NB4 (cell line): ENCODE measurements around the gene SCAPER.
"Not testable (repeated sequence)": the region's sequence is repeated elsewhere in the genome, so short reads cannot be mapped to it uniquely, and the experiment has no call there.

Experiments
- DNase-seq: peaks from one replicate; pipeline ENCODE4 v3.0.0; 2010; ENCODE audit warnings: low read depth
- H3K4me3 ChIP-seq: one replicate; pipeline ENCODE4 v1.5.1; 2011; ENCODE audit warnings: mild to moderate bottlenecking, low read depth, low read length, moderate library complexity
- MAX ChIP-seq: IDR thresholded peaks from 2 replicates; pipeline ENCODE4 v1.6.1; 2011; ENCODE audit warnings: low read depth, low read length
- MYC ChIP-seq: IDR thresholded peaks from 2 replicates; pipeline ENCODE4 v1.6.1; 2011; ENCODE audit warnings: low read depth, low read length
- POLR2A ChIP-seq: IDR thresholded peaks from 2 replicates; pipeline ENCODE4 v1.6.1; 2011; ENCODE audit warnings: mild to moderate bottlenecking; ENCODE audit not compliant: insufficient read length; ENCODE audit errors: extremely low read depth
- TF ChIP-seq, protein P1 (sequence below): IDR thresholded peaks from one replicate; pipeline ENCODE4 v1.5.1; 2012; ENCODE audit warnings: low read depth, low read length

The SCAPER gene

GRCh38 chr15:76823890-76824289, 81.2 kb downstream of the SCAPER start:
- TF ChIP-seq POLR2A: no peak
- TF ChIP-seq, protein P1, sequence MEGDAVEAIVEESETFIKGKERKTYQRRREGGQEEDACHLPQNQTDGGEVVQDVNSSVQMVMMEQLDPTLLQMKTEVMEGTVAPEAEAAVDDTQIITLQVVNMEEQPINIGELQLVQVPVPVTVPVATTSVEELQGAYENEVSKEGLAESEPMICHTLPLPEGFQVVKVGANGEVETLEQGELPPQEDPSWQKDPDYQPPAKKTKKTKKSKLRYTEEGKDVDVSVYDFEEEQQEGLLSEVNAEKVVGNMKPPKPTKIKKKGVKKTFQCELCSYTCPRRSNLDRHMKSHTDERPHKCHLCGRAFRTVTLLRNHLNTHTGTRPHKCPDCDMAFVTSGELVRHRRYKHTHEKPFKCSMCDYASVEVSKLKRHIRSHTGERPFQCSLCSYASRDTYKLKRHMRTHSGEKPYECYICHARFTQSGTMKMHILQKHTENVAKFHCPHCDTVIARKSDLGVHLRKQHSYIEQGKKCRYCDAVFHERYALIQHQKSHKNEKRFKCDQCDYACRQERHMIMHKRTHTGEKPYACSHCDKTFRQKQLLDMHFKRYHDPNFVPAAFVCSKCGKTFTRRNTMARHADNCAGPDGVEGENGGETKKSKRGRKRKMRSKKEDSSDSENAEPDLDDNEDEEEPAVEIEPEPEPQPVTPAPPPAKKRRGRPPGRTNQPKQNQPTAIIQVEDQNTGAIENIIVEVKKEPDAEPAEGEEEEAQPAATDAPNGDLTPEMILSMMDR: no peak
- no peak for TF ChIP-seq MAX
- TF ChIP-seq MYC: no peak
- no peak for DNase-seq
- H3K4me3 ChIP-seq: no peak overlapping the region

GRCh38 chr15:76823303-76823702, 81.8 kb downstream of the SCAPER start:
- TF ChIP-seq MAX: no peak
- TF ChIP-seq, protein P1: no peak
- TF ChIP-seq POLR2A: no peak
- no peak for TF ChIP-seq MYC
- DNase-seq: no peak
- no peak overlapping the region for H3K4me3 ChIP-seq

GRCh38 chr15:76818926-76819325, 86.2 kb downstream of the SCAPER start:
- not testable (repeated sequence) for DNase-seq, H3K4me3 ChIP-seq

DNA sequence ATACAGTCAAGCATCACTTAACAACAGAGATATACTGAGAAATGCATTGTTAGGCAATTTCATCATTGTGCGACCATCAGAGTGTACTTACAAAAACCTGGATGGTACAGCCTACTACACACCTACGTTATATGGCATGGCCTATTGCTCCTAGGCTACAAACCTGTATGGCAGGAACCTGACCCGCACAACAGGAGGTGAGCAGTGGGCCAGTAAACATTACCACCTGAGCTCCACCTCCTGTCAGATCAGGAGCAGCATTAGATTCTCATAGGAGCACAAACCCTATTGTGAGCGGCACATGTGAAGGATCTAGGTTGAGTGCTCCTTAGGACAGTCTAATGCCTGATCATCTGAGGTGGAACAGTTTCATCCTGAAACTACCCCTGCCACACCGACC, 89.7 kb downstream of the SCAPER start:
- H3K4me3 ChIP-seq: no peak overlapping the region
- no peak for DNase-seq
- TF ChIP-seq POLR2A: no peak
- TF ChIP-seq MAX: no peak
- TF ChIP-seq MYC: no peak
- TF ChIP-seq, protein P1: no peak

- TF ChIP-seq POLR2A (no peak), MYC (no peak), MAX (no peak)
- TF ChIP-seq, protein P1: no peak
- no peak overlapping the region for H3K4me3 ChIP-seq
- DNase-seq: no peak
Observed at GRCh38 chr15:76812381-76812780, 92.8 kb downstream of the SCAPER start.

GRCh38 chr15:76809412-76810103, 95.6 kb downstream of the SCAPER start:
- no peak for TF ChIP-seq MYC
- TF ChIP-seq, protein P1: no peak
- TF ChIP-seq MAX: no peak
- no peak for TF ChIP-seq POLR2A
- no peak for DNase-seq
- no peak overlapping the region for H3K4me3 ChIP-seq
